ENCODE results near the gene GPAM.

The GPAM gene

GRCh38 chr10:112217386-112218035 lies 33.9 kb upstream of the GPAM start:
- no peak overlapping the region for H3K18ac ChIP-seq (ENCODE audit: low read length)
- no peak overlapping the region for H3K9ac ChIP-seq (ENCODE audit: low read length)
- H3K4me1 ChIP-seq (ENCODE audit: control insufficient read depth in 1 of 2, insufficient read depth in 2 of 2, low read length in 2 of 2), result no peaks in the 10 kb centered on the region
- no peaks in the 10 kb centered on the region for H3K79me1 ChIP-seq (ENCODE audit: low read length)
- H3K27ac ChIP-seq (ENCODE audit: low read depth, low read length), result no peak overlapping the region
- no peak overlapping the region for H3K23ac ChIP-seq (ENCODE audit: low read length)
- no peak overlapping the region for H2BK5ac ChIP-seq (ENCODE audit: low read depth, low read length, poor library complexity)
- H3K14ac ChIP-seq (ENCODE audit: low read length), result no peak overlapping the region
- no peak for DNase-seq
- no peaks in the 10 kb centered on the region for H3K27me3 ChIP-seq (ENCODE audit: insufficient read depth, low read length)
- no peak overlapping the region for H2AFZ ChIP-seq (ENCODE audit: insufficient read depth, low read length, poor library complexity)
- no peak overlapping the region for H2BK12ac ChIP-seq (ENCODE audit: low read length)
- H4K8ac ChIP-seq (ENCODE audit: low read depth, low read length), result no peak overlapping the region
- no peak overlapping the region for H2AK5ac ChIP-seq (ENCODE audit: low read length)
- no peak overlapping the region for H4K12ac ChIP-seq (ENCODE audit: low read depth, low read length)
- H4K91ac ChIP-seq (ENCODE audit: low read depth, low read length), result no peak overlapping the region
- peaks cover 5% of the 10 kb centered on the region for H3K9me3 ChIP-seq (ENCODE audit: insufficient read depth, low read depth, low read length)
- no peak overlapping the region for H3K4ac ChIP-seq (ENCODE audit: low read depth, low read length)
- no peak overlapping the region for H3K4me3 ChIP-seq (ENCODE audit: low read depth, low read length)
- no CpG with 5 or more reads among the region's 4 CpGs for WGBS (ENCODE audit: extremely low coverage, insufficient coverage, insufficient read length)
- no peak overlapping the region for H3K4me2 ChIP-seq (ENCODE audit: low read length)
- no peaks in the 10 kb centered on the region for H3K36me3 ChIP-seq (ENCODE audit: control insufficient read depth in 1 of 2, insufficient read depth in 2 of 2, low read length in 2 of 2)
- no peaks in the 10 kb centered on the region for H3K79me2 ChIP-seq (ENCODE audit: control insufficient read depth, insufficient read depth, low read length, poor library complexity)
- no peak overlapping the region for H2BK120ac ChIP-seq (ENCODE audit: insufficient read depth, low read length, poor library complexity)

DNA sequence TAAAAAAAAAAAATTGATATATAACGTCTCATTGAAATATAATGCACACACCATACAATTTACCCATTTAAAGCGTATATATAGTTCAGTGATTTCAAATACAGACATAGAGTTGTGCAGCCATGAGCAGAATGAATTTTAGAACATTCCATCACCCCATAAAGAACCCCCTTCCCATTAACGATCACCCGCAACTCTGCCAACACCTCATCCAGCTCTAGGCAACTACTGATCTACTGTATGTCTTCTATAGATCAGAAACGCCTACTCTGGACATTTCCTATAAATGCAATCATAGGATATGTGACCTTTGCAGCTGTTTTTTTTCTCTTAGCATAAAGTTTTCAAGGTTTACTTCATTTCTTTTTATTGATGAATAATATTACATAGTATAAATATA lies 33.4 kb upstream of the GPAM start:
- WGBS (ENCODE audit: extremely low coverage, insufficient coverage, insufficient read length), result no CpG with 5 or more reads among the region's 5 CpGs
- H3K27ac ChIP-seq (ENCODE audit: low read depth, low read length), result no peak overlapping the region
- H3K14ac ChIP-seq (ENCODE audit: low read length), result no peak overlapping the region
- no peak overlapping the region for H2BK5ac ChIP-seq (ENCODE audit: low read depth, low read length, poor library complexity)
- no peak overlapping the region for H4K12ac ChIP-seq (ENCODE audit: low read depth, low read length)
- no peak overlapping the region for H4K91ac ChIP-seq (ENCODE audit: low read depth, low read length)
- H3K79me1 ChIP-seq (ENCODE audit: low read length), result no peaks in the 10 kb centered on the region
- H2AFZ ChIP-seq (ENCODE audit: insufficient read depth, low read length, poor library complexity), result no peak overlapping the region
- no peak overlapping the region for H2BK12ac ChIP-seq (ENCODE audit: low read length)
- no peaks in the 10 kb centered on the region for H3K79me2 ChIP-seq (ENCODE audit: control insufficient read depth, insufficient read depth, low read length, poor library complexity)
- peaks cover 5% of the 10 kb centered on the region for H3K9me3 ChIP-seq (ENCODE audit: insufficient read depth, low read depth, low read length)
- H3K18ac ChIP-seq (ENCODE audit: low read length), result no peak overlapping the region
- H3K4ac ChIP-seq (ENCODE audit: low read depth, low read length), result no peak overlapping the region
- DNase-seq, result no peak
- no peaks in the 10 kb centered on the region for H3K4me1 ChIP-seq (ENCODE audit: control insufficient read depth in 1 of 2, insufficient read depth in 2 of 2, low read length in 2 of 2)
- H3K23ac ChIP-seq (ENCODE audit: low read length), result no peak overlapping the region
- H2AK5ac ChIP-seq (ENCODE audit: low read length), result no peak overlapping the region
- H3K27me3 ChIP-seq (ENCODE audit: insufficient read depth, low read length), result no peaks in the 10 kb centered on the region
- H3K9ac ChIP-seq (ENCODE audit: low read length), result no peak overlapping the region
- H3K36me3 ChIP-seq (ENCODE audit: control insufficient read depth in 1 of 2, insufficient read depth in 2 of 2, low read length in 2 of 2), result no peaks in the 10 kb centered on the region
- H2BK120ac ChIP-seq (ENCODE audit: insufficient read depth, low read length, poor library complexity), result no peak overlapping the region
- no peak overlapping the region for H4K8ac ChIP-seq (ENCODE audit: low read depth, low read length)
- no peak overlapping the region for H3K4me2 ChIP-seq (ENCODE audit: low read length)
- H3K4me3 ChIP-seq (ENCODE audit: low read depth, low read length), result no peak overlapping the region

DNA sequence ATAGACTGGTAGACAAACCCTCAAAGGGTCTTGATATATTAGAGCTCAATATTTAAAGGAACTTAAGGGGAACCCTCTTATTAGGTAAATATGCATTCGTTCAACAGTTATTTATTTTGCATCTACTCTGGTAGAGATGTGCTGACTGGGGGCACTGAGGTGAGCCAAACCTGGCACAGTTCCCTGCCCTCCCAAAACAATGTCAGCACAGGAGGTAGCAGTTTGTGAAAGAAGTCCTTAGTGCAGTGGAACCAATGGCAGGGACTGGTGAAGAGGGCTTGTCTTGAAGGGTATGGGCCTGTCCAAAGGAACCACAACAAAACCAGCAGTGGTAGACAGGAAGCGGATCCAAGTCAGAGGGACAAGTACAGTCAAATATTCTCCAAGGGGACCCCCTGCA lies 32.6 kb upstream of the GPAM start:
- Histone ChIP-seq H2BK5ac (ENCODE audit: low read depth, low read length, poor library complexity) (no peak overlapping the region), H3K4ac (ENCODE audit: low read depth, low read length) (no peak overlapping the region), H2AFZ (ENCODE audit: insufficient read depth, low read length, poor library complexity) (no peak overlapping the region), H2BK12ac (ENCODE audit: low read length) (no peak overlapping the region), H3K27ac (ENCODE audit: low read depth, low read length) (no peak overlapping the region), H3K27me3 (ENCODE audit: insufficient read depth, low read length) (no peaks in the 10 kb centered on the region), H3K4me2 (ENCODE audit: low read length) (no peak overlapping the region), H4K91ac (ENCODE audit: low read depth, low read length) (no peak overlapping the region), H3K9me3 (ENCODE audit: insufficient read depth, low read depth, low read length) (peaks cover 5% of the 10 kb centered on the region), H2AK5ac (ENCODE audit: low read length) (no peak overlapping the region), H3K36me3 (ENCODE audit: control insufficient read depth in 1 of 2, insufficient read depth in 2 of 2, low read length in 2 of 2) (no peaks in the 10 kb centered on the region), H3K23ac (ENCODE audit: low read length) (no peak overlapping the region), H3K9ac (ENCODE audit: low read length) (no peak overlapping the region), H3K79me1 (ENCODE audit: low read length) (no peaks in the 10 kb centered on the region), H3K18ac (ENCODE audit: low read length) (no peak overlapping the region), H4K12ac (ENCODE audit: low read depth, low read length) (no peak overlapping the region), H3K14ac (ENCODE audit: low read length) (no peak overlapping the region), H4K8ac (ENCODE audit: low read depth, low read length) (no peak overlapping the region), H2BK120ac (ENCODE audit: insufficient read depth, low read length, poor library complexity) (no peak overlapping the region), H3K4me3 (ENCODE audit: low read depth, low read length) (no peak overlapping the region), H3K4me1 (ENCODE audit: control insufficient read depth in 1 of 2, insufficient read depth in 2 of 2, low read length in 2 of 2) (no peaks in the 10 kb centered on the region), H3K79me2 (ENCODE audit: control insufficient read depth, insufficient read depth, low read length, poor library complexity) (no peaks in the 10 kb centered on the region)
- WGBS (ENCODE audit: extremely low coverage, insufficient coverage, insufficient read length), result no CpG with 5 or more reads among the region's 2 CpGs
- no peak for DNase-seq

- Histone ChIP-seq H3K9ac (ENCODE audit: low read length) (no peak overlapping the region), H3K4ac (ENCODE audit: low read depth, low read length) (no peak overlapping the region), H3K23ac (ENCODE audit: low read length) (no peak overlapping the region), H2BK12ac (ENCODE audit: low read length) (no peak overlapping the region), H4K91ac (ENCODE audit: low read depth, low read length) (no peak overlapping the region), H2AFZ (ENCODE audit: insufficient read depth, low read length, poor library complexity) (no peak overlapping the region), H3K27ac (ENCODE audit: low read depth, low read length) (no peak overlapping the region), H3K79me2 (ENCODE audit: control insufficient read depth, insufficient read depth, low read length, poor library complexity) (no peaks in the 10 kb centered on the region), H3K4me1 (ENCODE audit: control insufficient read depth in 1 of 2, insufficient read depth in 2 of 2, low read length in 2 of 2) (no peaks in the 10 kb centered on the region), H3K36me3 (ENCODE audit: control insufficient read depth in 1 of 2, insufficient read depth in 2 of 2, low read length in 2 of 2) (no peaks in the 10 kb centered on the region), H3K9me3 (ENCODE audit: insufficient read depth, low read depth, low read length) (peaks cover 5% of the 10 kb centered on the region), H3K18ac (ENCODE audit: low read length) (no peak overlapping the region), H2AK5ac (ENCODE audit: low read length) (no peak overlapping the region), H3K14ac (ENCODE audit: low read length) (no peak overlapping the region), H3K4me3 (ENCODE audit: low read depth, low read length) (no peak overlapping the region), H3K27me3 (ENCODE audit: insufficient read depth, low read length) (no peaks in the 10 kb centered on the region), H3K4me2 (ENCODE audit: low read length) (no peak overlapping the region), H4K8ac (ENCODE audit: low read depth, low read length) (no peak overlapping the region), H3K79me1 (ENCODE audit: low read length) (no peaks in the 10 kb centered on the region), H2BK120ac (ENCODE audit: insufficient read depth, low read length, poor library complexity) (no peak overlapping the region), H2BK5ac (ENCODE audit: low read depth, low read length, poor library complexity) (no peak overlapping the region), H4K12ac (ENCODE audit: low read depth, low read length) (no peak overlapping the region)
- no CpG with 5 or more reads among the region's 8 CpGs for WGBS (ENCODE audit: extremely low coverage, insufficient coverage, insufficient read length)
- DNase-seq, result no peak
Observed at GRCh38 chr10:112215342-112215774, 31.8 kb upstream of the GPAM start.
